ENCODE data around the gene NCMAP. TPM values are rescaled to one million over a fixed set of nuclear protein-coding genes. Genes with fewer than 3 reads are reported as not detected.
A peak's percentile ranks its signal among the peaks of the same experiment; 100 is the strongest.

Gene NCMAP
- polyA plus RNA-seq, 2 of the 4 experiments (the other 2 are of a cell fraction): 0.13 to 1.7 TPM

DNA sequence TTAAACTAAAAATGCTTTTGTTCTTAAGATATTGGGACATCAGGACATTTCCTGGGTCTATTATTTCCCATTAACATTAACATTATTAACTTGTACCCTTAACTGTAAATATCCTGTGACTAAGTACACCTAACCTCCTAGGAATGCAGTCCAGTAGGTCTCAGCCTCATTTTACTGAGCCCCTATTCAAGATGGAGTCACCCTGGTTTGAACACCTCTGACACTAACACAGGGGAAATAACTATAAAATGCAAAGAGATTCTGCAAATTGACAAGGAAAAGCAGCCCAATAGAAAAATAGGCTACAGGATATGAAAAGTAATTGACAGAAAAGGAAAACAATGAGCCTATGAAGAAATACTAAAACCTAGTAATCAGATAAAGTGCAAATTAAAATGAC lies 11.6 kb upstream of the NCMAP start:
- no peak for ATAC-seq
- peak; percentile 87 for TF ChIP-seq ATOH8 (CRISPR knock-in tag; IDR thresholded peaks at IDR 0.05; ENCODE audit: low read depth)
- TF ChIP-seq HES2 (IDR thresholded peaks at IDR 0.05): no peak
- 0 out of 2 replicates have a peak, but pooled peaks have one; percentile 40 for TF ChIP-seq HEYL (CRISPR knock-in tag; IDR thresholded peaks at IDR 0.05)
- TF ChIP-seq ZSCAN20 (CRISPR knock-in tag; IDR thresholded peaks at IDR 0.05): 0 out of 2 replicates have a peak, but pooled peaks have one; percentile 36
- no peak for TF ChIP-seq NFE2L2 (conservative IDR thresholded peaks at IDR 0.05; ENCODE audit: low read length)
- peak; percentile 64; the same call in 1 of the 2 replicates for TF ChIP-seq HOXB5 (CRISPR knock-in tag; IDR thresholded peaks at IDR 0.05)
- TF ChIP-seq FOSB (CRISPR knock-in tag; IDR thresholded peaks at IDR 0.05): no peak
- peak; percentile 72; the same call in 1 of the 2 replicates for TF ChIP-seq ZNF302 (CRISPR knock-in tag; IDR thresholded peaks at IDR 0.05)
- 0 out of 2 replicates have a peak, but pooled peaks have one; percentile 76 for TF ChIP-seq HOXB13 (CRISPR knock-in tag; IDR thresholded peaks at IDR 0.05; ENCODE audit: low read depth)
- Histone ChIP-seq H3K9me3 (no peaks in the 10 kb centered on the region), H3K27ac (0 out of 6 replicates have a peak overlapping the region, but pooled peaks of 1 of the 2 experiments have one; percentile 18), H3K4me3 (no peak overlapping the region), H3K4me1 (peaks cover 52% of the 10 kb centered on the region), H3K4me2 (peak overlapping the region; percentile 28; the same call in 1 of the 3 replicates)
- FAIRE-seq: no peak
- ChIA-PET CTCF (no interaction called here), POLR2A (no interaction called here)
- no peak for DNase-seq (ENCODE audit: low read depth in 1 of 2, low spot score in 1 of 2)

- peak overlapping the region in 1 of 2 experiments; percentile 54; a peak in 2 of 6 replicates for H3K27ac ChIP-seq
- DNase-seq (ENCODE audit: low read depth in 1 of 2, low spot score in 1 of 2): no peak
- H3K4me2 ChIP-seq: no peak overlapping the region
- ATAC-seq: no peak
- no peak for TF ChIP-seq MAFK (IDR thresholded peaks at IDR 0.05; ENCODE audit: partially characterized antibody)
- no peak for TF ChIP-seq CEBPB (IDR thresholded peaks at IDR 0.05)
- TF ChIP-seq RNF2 (IDR thresholded peaks at IDR 0.05; ENCODE audit: borderline replicate concordance, low read depth): no peak
- TF ChIP-seq, protein P1, sequence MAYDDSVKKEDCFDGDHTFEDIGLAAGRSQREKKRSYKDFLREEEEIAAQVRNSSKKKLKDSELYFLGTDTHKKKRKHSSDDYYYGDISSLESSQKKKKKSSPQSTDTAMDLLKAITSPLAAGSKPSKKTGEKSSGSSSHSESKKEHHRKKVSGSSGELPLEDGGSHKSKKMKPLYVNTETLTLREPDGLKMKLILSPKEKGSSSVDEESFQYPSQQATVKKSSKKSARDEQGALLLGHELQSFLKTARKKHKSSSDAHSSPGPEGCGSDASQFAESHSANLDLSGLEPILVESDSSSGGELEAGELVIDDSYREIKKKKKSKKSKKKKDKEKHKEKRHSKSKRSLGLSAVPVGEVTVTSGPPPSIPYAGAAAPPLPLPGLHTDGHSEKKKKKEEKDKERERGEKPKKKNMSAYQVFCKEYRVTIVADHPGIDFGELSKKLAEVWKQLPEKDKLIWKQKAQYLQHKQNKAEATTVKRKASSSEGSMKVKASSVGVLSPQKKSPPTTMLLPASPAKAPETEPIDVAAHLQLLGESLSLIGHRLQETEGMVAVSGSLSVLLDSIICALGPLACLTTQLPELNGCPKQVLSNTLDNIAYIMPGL (CRISPR knock-in tag; IDR thresholded peaks at IDR 0.05; ENCODE audit: borderline replicate concordance): no peak
- no peak for TF ChIP-seq NFE2L2 (conservative IDR thresholded peaks at IDR 0.05; ENCODE audit: low read length)
- TF ChIP-seq SMC3 (IDR thresholded peaks at IDR 0.05): no peak
- TF ChIP-seq ZSCAN20 (CRISPR knock-in tag; IDR thresholded peaks at IDR 0.05): no peak
- no peak for TF ChIP-seq ATOH8 (CRISPR knock-in tag; IDR thresholded peaks at IDR 0.05; ENCODE audit: low read depth)
- TF ChIP-seq SREBF2 (IDR thresholded peaks at IDR 0.05): no peak
- POLR2A ChIA-PET: no interaction called here
- H3K4me1 ChIP-seq: peaks cover 38% of the 10 kb centered on the region
- H3K4me3 ChIP-seq: no peak overlapping the region
- no peak for FAIRE-seq
- CTCF ChIA-PET: interaction anchor here (1.0 to 1.8 kb wide), 5 partner anchors 9 to 42 kb away, joined by 3 to 10 read pairs (median 4); no protein-coding TSS in a partner anchor
- WGBS (ENCODE audit: missing lambda C conversion rate): 40% methylated on average over 1 of the region's 1 CpG
- no peaks in the 10 kb centered on the region for H3K9me3 ChIP-seq
These were observed 10.2 kb upstream of the NCMAP start for GRCh38 chr1:24545662-24546061.

DNA sequence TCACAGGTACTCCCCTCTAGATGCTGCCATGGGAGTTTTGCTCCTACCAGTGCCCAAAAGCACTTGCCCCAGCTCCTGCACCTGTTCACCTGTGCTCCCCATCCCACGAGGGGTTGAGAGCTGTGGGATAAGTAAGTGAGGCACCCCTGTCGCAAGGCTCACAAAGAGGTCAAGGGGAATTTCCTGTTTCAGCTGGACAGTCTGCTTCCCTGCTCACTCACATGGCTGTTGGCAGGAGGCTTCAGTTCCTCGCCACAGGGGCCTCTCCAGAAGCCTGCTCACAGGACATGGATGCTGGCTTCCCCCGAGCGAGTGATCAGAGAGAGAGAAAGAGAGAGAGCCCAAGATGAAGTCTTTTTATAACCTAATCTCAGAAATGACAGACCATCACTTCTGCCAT lies 8.7 kb upstream of the NCMAP start:
- CTCF ChIA-PET: interaction anchor here (1.1 to 2.3 kb wide), 3 partner anchors 11 to 132 kb away, joined by 3 to 10 read pairs (median 8); partner anchors contain the start of gene NIPAL3
- DNase-seq (ENCODE audit: low read depth in 1 of 2, low spot score in 1 of 2): no peak
- no peak for ATAC-seq
- 88% methylated on average over 4 of the region's 5 CpGs for WGBS (ENCODE audit: missing lambda C conversion rate)
- no peaks in the 10 kb centered on the region for H3K9me3 ChIP-seq
- no peak overlapping the region; a peak in 1 of 6 replicates for H3K27ac ChIP-seq
- TF ChIP-seq, protein P2, sequence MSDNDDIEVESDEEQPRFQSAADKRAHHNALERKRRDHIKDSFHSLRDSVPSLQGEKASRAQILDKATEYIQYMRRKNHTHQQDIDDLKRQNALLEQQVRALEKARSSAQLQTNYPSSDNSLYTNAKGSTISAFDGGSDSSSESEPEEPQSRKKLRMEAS (IDR thresholded peaks at IDR 0.05): no peak
- TF ChIP-seq ZNF302 (CRISPR knock-in tag; IDR thresholded peaks at IDR 0.05) (no peak), KDM1A (IDR thresholded peaks at IDR 0.05; ENCODE audit: low read depth) (no peak), RCOR1 (IDR thresholded peaks at IDR 0.05; ENCODE audit: low read depth, low read length) (no peak), FOSB (CRISPR knock-in tag; IDR thresholded peaks at IDR 0.05) (no peak), HOXB13 (CRISPR knock-in tag; IDR thresholded peaks at IDR 0.05; ENCODE audit: low read depth) (no peak), ATOH8 (CRISPR knock-in tag; IDR thresholded peaks at IDR 0.05; ENCODE audit: low read depth) (no peak)
- TF ChIP-seq, protein P3, sequence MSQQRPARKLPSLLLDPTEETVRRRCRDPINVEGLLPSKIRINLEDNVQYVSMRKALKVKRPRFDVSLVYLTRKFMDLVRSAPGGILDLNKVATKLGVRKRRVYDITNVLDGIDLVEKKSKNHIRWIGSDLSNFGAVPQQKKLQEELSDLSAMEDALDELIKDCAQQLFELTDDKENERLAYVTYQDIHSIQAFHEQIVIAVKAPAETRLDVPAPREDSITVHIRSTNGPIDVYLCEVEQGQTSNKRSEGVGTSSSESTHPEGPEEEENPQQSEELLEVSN (IDR thresholded peaks at IDR 0.05; ENCODE audit: borderline replicate concordance, low read depth): no peak
- no peak for FAIRE-seq
- no peak overlapping the region for H3K4me3 ChIP-seq
- no peak overlapping the region for H3K4me2 ChIP-seq
- H3K4me1 ChIP-seq: peaks cover 28% of the 10 kb centered on the region
- POLR2A ChIA-PET: no interaction called here

Data from A549 (cell line).